ENCODE measurements around the gene MSH5. TPM values are rescaled to one million over a fixed set of nuclear protein-coding genes. Genes with fewer than 3 reads are reported as not detected.
A peak's percentile ranks its signal among the peaks of the same experiment; 100 is the strongest.

MSH5 gene
- total and polyA plus RNA-seq, 5 donors from 2014 or later = 1.2 to 17.4 (median 1.4) TPM

DNA sequence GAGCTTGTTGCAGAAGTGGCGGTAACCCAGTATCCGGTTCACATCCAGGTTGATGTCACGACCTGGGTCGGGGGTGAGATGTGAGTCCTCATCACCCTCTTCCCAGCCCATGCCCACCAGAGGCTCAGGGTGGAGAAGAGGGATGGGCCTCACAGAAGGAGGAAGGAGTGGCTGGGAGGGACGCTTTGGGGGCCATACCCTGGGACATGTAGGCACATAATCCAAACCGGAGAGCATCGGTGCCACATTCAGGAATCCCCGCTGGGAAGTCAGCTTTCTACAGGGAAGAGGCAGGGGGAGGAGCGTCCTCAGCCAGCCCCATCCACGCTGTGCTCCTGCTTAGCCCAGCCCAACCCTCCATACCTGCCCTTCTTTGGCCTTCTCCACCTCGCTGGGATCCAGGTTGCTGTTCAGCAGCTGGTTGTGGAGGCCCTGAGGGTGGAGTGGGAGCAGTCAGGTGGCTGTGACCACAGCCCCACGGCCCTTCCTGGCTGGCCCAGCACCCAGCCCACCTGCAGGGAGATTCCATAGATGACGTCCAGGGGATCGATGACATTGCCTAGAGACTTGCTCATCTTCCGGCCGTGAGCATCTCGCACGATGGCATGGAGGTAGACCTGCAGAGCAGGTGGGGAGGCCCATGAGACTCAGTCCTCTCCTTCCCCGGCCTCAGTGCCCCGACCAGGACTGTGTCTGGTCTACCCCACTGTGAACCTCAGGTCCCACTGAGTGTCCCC is 40.9 kb downstream of the MSH5 start:
- H3K36me3 Mint-ChIP-seq = peaks cover 18% of the 10 kb centered on the region
- no peaks in the 10 kb centered on the region for H3K9me3 Mint-ChIP-seq
- DNase-seq (no peak), ATAC-seq (ENCODE audit: low read depth in 2 of 2) (no peak)
- no peak overlapping the region for H3K4me3 Mint-ChIP-seq
- H3K9me3 ChIP-seq (ENCODE audit: control insufficient read depth in 2 of 2, low read length in 2 of 2) = no peaks in the 10 kb centered on the region
- H3K36me3 ChIP-seq (ENCODE audit: control insufficient read depth, insufficient read depth, low read length) = peaks cover 26% of the 10 kb centered on the region
- peaks cover 4% of the 10 kb centered on the region for H3K27me3 Mint-ChIP-seq
- H3K4me3 ChIP-seq (ENCODE audit: low read depth, low read length) = no peak overlapping the region
- no peaks in the 10 kb centered on the region for H3K27me3 ChIP-seq (ENCODE audit: control insufficient read depth, insufficient read depth, low read length)
- H3K27ac ChIP-seq (ENCODE audit: insufficient read depth, low read length, poor library complexity, severe bottlenecking) = no peak overlapping the region
- peaks cover 22% of the 10 kb centered on the region for H3K4me1 ChIP-seq (ENCODE audit: control insufficient read depth, insufficient read depth, low read length, poor library complexity, severe bottlenecking)
- peaks cover 0 to 19% (median 7%) of the 10 kb centered on the region in 4 donors for H3K4me1 Mint-ChIP-seq
- H3K27ac Mint-ChIP-seq = peak overlapping the region in 1 of 3 donors; percentile 59

DNA sequence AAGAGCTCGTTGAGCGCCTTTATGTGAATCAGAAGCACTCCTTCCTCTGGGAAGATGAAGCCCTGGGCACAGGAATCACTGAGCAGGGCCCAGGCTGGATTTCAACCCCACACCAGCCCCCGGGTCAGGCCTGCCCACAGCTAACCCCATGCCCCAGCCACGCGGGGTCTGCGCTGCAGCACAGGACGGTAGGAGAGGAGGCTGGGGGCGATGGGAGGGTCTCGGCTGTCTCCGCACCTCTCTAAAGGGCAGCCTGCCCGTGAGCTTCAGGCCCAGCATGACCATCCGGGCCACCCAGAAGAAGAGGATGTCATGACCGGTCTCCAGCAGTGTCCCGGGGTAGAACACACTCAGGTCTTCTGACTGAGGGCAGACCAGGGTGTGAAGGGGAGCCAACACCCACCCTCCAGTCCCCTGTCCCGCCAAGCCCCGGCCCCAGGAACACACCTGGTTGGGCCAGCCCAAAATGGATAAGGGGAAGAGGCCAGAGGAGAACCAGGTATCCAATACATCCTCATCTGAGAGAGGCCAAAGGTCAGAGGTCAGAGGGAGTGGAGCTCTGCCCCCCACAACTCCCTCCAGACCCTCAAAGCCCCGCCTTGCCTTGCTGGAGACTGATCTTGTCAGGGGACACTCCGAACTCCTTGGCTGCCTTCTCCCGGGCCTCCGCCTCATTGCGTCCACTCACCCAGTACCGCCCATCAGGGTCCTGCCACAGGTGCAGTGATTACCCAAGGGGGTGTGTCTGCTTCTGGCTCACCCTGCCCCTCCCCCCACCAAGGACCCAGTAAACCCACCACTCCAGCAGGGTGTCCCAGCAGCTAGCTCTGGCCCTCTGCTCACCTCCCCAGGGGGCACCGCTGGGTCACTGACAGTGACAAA is 41.7 kb downstream of the MSH5 start:
- Mint-ChIP-seq H3K27ac (peak overlapping the region in 1 of 3 donors; percentile 59), H3K27me3 (peaks cover under 1% of the 10 kb centered on the region), H3K36me3 (peaks cover 18% of the 10 kb centered on the region), H3K4me3 (no peak overlapping the region), H3K9me3 (no peaks in the 10 kb centered on the region), H3K4me1 (peaks cover 0 to 15% (median 6%) of the 10 kb centered on the region in 4 donors)
- ATAC-seq (ENCODE audit: low read depth in 2 of 2) (no peak), DNase-seq (no peak)
- Histone ChIP-seq H3K27me3 (ENCODE audit: control insufficient read depth, insufficient read depth, low read length) (no peaks in the 10 kb centered on the region), H3K4me1 (ENCODE audit: control insufficient read depth, insufficient read depth, low read length, poor library complexity, severe bottlenecking) (peaks cover 14% of the 10 kb centered on the region), H3K27ac (ENCODE audit: insufficient read depth, low read length, poor library complexity, severe bottlenecking) (no peak overlapping the region), H3K9me3 (ENCODE audit: control insufficient read depth in 2 of 2, low read length in 2 of 2) (no peaks in the 10 kb centered on the region), H3K36me3 (ENCODE audit: control insufficient read depth, insufficient read depth, low read length) (peaks cover 26% of the 10 kb centered on the region), H3K4me3 (ENCODE audit: low read depth, low read length) (no peak overlapping the region)

DNA sequence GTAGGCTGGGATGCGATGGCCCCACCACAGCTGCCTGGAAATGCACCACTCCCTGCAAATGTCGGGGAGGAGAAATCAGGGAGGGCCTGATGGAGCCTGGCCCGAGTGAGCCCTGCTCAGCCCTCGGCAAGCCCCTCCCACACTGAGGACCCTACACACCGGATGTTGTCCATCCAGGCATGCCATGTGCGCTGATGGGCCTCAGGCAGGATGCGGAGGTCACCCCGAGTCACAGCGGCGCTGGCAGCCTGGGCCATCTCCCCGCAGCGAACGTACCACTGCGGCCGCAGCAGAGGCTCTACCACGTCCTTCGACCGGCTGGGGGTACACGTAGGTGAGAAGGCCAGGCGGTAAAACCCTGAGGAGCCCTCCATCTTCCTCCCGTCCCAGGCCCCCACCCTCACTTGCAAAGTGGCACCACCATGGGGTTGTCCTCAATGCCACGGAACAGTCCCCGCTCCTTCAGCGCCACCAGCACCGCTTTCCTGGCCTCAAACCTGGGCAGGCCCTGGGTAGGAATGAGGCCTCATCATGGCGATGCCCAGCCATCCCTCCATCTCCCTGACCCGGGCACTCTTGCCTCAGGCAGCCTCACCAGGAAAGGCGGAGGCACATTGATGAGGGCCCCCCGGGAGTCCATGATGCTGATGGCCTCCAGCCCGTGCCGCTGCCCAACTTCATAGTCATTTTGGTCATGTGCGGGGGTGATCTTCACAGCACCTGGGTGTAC is 42.5 kb downstream of the MSH5 start:
- H3K4me1 ChIP-seq (ENCODE audit: control insufficient read depth, insufficient read depth, low read length, poor library complexity, severe bottlenecking) = peaks cover 6% of the 10 kb centered on the region
- DNase-seq = no peak
- Mint-ChIP-seq H3K27ac (peak overlapping the region in 1 of 3 donors; percentile 31), H3K4me3 (no peak overlapping the region), H3K9me3 (no peaks in the 10 kb centered on the region), H3K27me3 (no peaks in the 10 kb centered on the region), H3K4me1 (peaks cover 0 to 7% (median 3%) of the 10 kb centered on the region in 4 donors), H3K36me3 (peaks cover 18% of the 10 kb centered on the region)
- no peaks in the 10 kb centered on the region for H3K9me3 ChIP-seq (ENCODE audit: control insufficient read depth in 2 of 2, low read length in 2 of 2)
- no peak overlapping the region for H3K4me3 ChIP-seq (ENCODE audit: low read depth, low read length)
- ATAC-seq (ENCODE audit: low read depth in 2 of 2) = no peak
- H3K36me3 ChIP-seq (ENCODE audit: control insufficient read depth, insufficient read depth, low read length) = peaks cover 26% of the 10 kb centered on the region
- H3K27ac ChIP-seq (ENCODE audit: insufficient read depth, low read length, poor library complexity, severe bottlenecking) = no peak overlapping the region
- H3K27me3 ChIP-seq (ENCODE audit: control insufficient read depth, insufficient read depth, low read length) = no peaks in the 10 kb centered on the region

DNA sequence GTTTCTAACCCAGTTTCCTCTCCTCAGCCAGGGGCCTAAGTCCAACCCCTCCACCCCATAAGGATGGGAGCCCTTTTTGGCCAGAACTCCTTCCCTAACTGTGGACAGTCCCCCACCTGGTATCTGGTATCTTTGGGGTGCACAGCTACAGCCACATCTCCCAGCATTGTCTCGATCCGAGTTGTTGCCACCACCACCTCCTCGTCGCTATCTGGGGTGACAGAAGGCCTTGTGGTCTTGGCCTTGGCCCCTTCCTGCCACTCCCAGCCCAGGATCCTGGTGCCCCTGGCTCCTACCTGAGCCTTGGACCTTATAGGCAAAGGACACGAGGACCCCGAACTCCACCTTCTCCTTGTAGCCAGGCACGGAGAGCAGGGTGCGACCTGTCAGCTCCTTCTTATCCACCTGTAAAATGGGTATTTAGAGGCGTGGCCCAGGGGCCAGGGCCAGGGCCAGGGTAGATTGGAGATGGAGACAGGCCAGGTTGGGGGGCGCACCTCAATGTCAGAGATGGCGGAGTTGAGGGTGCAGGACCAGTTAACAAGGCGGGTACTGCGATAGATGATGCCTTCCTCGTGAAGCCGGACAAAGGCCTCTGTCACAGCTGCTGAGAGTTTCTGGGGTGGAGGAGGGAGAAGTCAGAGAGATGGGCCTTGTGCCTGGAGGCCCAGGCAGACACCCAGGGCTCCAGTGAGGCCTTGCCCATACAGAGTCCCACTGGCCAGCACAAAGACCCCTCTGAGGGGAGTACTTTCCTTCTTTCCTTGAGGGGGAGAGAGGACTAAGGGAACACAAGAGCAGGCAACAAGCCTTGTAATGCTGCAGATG is 44.5 kb downstream of the MSH5 start:
- Mint-ChIP-seq H3K4me1 (peaks cover 0 to 3% (median 0%) of the 10 kb centered on the region in 4 donors), H3K36me3 (peaks cover 18% of the 10 kb centered on the region), H3K27me3 (no peaks in the 10 kb centered on the region), H3K9me3 (no peaks in the 10 kb centered on the region), H3K4me3 (no peak overlapping the region), H3K27ac (peak overlapping the region in 1 of 3 donors; percentile 36)
- H3K9me3 ChIP-seq (ENCODE audit: control insufficient read depth in 2 of 2, low read length in 2 of 2) = no peaks in the 10 kb centered on the region
- no peak overlapping the region for H3K4me3 ChIP-seq (ENCODE audit: low read depth, low read length)
- no peak for DNase-seq
- H3K4me1 ChIP-seq (ENCODE audit: control insufficient read depth, insufficient read depth, low read length, poor library complexity, severe bottlenecking) = no peaks in the 10 kb centered on the region
- no peak for ATAC-seq (ENCODE audit: low read depth in 2 of 2)
- H3K27ac ChIP-seq (ENCODE audit: insufficient read depth, low read length, poor library complexity, severe bottlenecking) = no peak overlapping the region
- H3K36me3 ChIP-seq (ENCODE audit: control insufficient read depth, insufficient read depth, low read length) = peaks cover 23% of the 10 kb centered on the region
- no peaks in the 10 kb centered on the region for H3K27me3 ChIP-seq (ENCODE audit: control insufficient read depth, insufficient read depth, low read length)

DNA sequence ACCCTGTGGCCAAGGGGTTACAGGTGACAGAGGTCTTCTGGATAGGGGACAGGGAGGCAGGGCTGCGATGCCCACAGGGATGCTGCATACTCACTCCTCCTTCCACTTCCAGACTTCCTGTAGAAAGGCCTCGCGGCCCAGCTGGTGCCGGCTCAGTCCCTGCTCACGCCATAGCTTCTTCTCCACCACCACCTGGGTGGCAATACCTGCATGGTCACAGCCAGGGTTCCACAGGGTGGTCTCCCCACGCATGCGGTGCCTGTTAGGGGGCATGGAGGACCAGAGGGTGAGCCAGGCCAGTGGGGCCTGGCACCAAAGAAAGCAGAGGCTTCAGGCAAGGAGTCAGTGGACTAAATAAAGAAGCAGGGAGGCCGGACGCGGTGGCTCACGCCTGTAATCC is 45.7 kb downstream of the MSH5 start:
- peaks cover 18% of the 10 kb centered on the region for H3K36me3 Mint-ChIP-seq
- Histone ChIP-seq H3K27ac (ENCODE audit: insufficient read depth, low read length, poor library complexity, severe bottlenecking) (no peak overlapping the region), H3K9me3 (ENCODE audit: control insufficient read depth in 2 of 2, low read length in 2 of 2) (no peaks in the 10 kb centered on the region), H3K4me1 (ENCODE audit: control insufficient read depth, insufficient read depth, low read length, poor library complexity, severe bottlenecking) (no peaks in the 10 kb centered on the region), H3K27me3 (ENCODE audit: control insufficient read depth, insufficient read depth, low read length) (no peaks in the 10 kb centered on the region), H3K36me3 (ENCODE audit: control insufficient read depth, insufficient read depth, low read length) (peaks cover 20% of the 10 kb centered on the region), H3K4me3 (ENCODE audit: low read depth, low read length) (no peak overlapping the region)
- H3K4me1 Mint-ChIP-seq = peaks cover under 1 to 7% (median 1%) of the 10 kb centered on the region in 4 donors
- no peak overlapping the region for H3K27ac Mint-ChIP-seq
- H3K9me3 Mint-ChIP-seq = no peaks in the 10 kb centered on the region
- DNase-seq (no peak), ATAC-seq (ENCODE audit: low read depth in 2 of 2) (no peak)
- no peak overlapping the region for H3K4me3 Mint-ChIP-seq
- H3K27me3 Mint-ChIP-seq = no peaks in the 10 kb centered on the region

DNA sequence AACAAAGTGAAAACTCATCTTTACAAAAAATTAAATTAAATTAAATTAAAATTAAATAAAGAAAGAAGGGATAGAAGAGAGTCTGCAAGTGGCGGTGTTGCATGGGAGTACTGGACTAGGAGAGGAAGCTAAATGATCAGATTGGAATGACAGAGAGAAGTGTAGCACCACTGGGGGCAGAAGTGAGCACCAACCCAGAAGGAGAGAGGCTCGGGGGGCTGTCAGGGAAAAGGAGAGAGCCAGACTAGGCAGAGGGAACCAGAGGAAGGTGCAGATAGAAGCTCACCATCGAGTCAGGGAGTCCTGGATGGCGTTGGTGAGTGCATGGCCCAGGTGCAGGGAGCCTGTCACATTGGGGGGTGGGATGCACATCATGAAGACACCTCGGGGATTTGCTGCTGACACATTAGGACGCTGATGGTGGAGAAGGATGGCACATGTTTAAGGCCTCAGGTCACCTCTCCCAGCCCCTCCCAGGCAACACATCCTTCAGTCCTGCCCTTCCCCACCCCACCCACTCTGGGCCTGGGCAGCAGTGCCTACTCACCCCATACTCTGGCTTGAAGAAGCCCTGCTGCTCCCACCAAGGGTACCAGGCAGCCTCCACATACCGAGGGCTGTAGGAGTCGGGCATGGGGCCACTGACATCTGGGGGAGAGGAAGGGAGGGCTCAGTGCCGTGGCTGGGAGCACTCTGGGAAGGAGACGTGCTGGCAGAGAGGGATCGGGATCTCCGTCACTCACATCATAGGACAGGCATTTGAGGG is 51.7 kb downstream of the MSH5 start:
- Mint-ChIP-seq H3K27ac (peak overlapping the region in 1 of 3 donors; percentile 70), H3K4me1 (peaks cover 9 to 45% (median 22%) of the 10 kb centered on the region in 4 donors), H3K27me3 (no peaks in the 10 kb centered on the region), H3K36me3 (peaks cover 7% of the 10 kb centered on the region), H3K4me3 (peak overlapping the region in 2 of 4 donors; percentile 61), H3K9me3 (peaks cover 0 to 2% (median 0%) of the 10 kb centered on the region in 7 donors)
- Histone ChIP-seq H3K36me3 (ENCODE audit: control insufficient read depth, insufficient read depth, low read length) (peaks cover 11% of the 10 kb centered on the region), H3K9me3 (ENCODE audit: control insufficient read depth in 2 of 2, low read length in 2 of 2) (no peaks in the 10 kb centered on the region), H3K4me3 (ENCODE audit: low read depth, low read length) (no peak overlapping the region), H3K27ac (ENCODE audit: insufficient read depth, low read length, poor library complexity, severe bottlenecking) (no peak overlapping the region), H3K27me3 (ENCODE audit: control insufficient read depth, insufficient read depth, low read length) (no peaks in the 10 kb centered on the region), H3K4me1 (ENCODE audit: control insufficient read depth, insufficient read depth, low read length, poor library complexity, severe bottlenecking) (peaks cover 26% of the 10 kb centered on the region)
- DNase-seq (peak in 1 of 3 donors; percentile 36), ATAC-seq (ENCODE audit: low read depth in 2 of 2) (no peak)
